ENCODE results near the gene PIANP.

The PIANP gene

DNA sequence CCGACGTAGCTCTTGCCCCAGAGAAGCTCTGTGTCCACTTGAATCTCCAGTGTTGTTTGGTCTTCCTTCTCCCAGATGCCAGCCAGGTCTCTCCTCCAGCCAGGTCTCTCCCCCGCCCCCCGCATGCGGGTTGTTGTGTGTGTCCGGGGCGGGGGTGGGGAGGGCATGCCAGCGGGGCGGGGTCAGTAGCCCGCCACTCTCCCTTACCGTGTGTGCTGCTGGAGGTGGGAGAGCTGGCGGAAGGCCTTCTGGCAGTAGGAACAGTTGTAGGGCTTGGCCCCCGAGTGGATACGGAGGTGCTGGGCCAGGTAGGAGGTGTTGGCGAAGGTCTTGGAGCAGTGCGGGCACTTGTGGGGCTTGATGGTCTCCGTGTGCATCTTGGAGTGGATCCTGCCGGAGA is 28.5 kb downstream of the PIANP start:
- no peak for DNase-seq (ENCODE audit: low spot score)

DNA sequence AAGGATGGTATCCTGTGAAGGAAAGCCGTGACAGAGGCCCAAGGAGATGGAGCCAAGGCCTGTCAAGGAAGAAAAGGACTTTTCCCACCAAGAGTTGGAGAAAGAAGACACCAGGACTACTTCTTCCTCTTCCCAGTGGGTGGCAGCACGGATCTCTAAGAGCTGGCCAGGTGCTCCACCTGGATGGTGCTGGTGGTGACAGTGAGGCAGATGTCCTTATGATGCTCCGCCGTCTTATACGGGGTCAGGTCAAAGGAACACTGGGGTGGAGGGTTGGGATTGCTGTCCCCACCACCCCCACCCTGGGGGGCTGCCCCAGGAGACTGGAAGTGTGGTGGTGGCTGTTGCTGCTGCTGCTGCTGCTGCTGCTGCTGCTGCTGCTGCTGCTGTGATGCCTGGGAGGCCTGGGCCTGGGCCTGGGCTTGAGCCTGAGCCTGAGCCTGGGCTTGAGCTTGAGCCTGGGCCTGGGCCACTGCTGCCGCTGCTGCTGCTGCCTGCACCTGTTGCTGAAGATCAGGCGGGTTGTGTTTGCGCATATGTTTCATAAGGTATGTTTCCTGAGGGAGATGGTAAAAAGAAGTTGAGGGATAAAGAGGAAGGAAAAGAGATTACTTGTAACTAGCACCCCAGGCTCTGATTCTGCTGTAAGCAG is 32.9 kb downstream of the PIANP start:
- peak; percentile 52 for DNase-seq (ENCODE audit: low spot score)

DNA sequence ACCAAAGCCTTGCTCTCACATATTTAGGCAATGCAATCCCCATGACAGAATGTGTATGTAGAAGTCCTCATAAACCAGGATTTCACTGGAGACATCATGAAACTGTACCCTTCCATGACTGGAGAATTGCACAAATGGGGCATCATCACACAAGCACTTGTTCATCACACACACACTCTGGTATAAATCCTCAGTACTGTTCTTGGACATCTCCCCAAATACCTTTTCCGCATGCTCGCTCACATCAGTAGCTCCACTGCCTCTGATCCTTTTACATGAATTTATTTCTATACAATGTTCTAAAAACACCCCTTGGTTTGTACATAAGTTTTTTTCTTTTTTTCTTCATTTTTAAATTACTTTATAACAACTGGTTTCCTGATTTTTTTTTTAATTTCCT is 34.4 kb downstream of the PIANP start:
- DNase-seq (ENCODE audit: low spot score) = no peak

DNA sequence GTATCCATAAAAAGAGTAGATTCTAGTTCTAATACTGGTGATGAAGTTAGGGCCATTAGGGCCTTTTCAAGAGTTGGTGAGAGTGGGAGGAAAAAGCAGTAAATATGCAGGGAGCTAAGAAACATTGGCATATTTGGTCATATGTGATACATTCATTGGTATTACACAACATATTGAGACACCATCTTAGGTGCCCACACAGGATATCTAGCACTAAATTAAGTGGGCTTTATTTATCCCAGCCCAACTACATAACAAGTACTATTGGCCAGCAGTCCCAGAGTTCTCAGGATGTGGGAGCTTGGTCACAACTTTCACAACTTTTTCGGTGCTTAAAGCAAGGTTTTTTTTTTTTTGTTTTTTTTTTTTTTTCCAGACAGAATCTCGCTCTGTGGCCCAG is 35.7 kb downstream of the PIANP start:
- DNase-seq (ENCODE audit: low spot score) = no peak

DNA sequence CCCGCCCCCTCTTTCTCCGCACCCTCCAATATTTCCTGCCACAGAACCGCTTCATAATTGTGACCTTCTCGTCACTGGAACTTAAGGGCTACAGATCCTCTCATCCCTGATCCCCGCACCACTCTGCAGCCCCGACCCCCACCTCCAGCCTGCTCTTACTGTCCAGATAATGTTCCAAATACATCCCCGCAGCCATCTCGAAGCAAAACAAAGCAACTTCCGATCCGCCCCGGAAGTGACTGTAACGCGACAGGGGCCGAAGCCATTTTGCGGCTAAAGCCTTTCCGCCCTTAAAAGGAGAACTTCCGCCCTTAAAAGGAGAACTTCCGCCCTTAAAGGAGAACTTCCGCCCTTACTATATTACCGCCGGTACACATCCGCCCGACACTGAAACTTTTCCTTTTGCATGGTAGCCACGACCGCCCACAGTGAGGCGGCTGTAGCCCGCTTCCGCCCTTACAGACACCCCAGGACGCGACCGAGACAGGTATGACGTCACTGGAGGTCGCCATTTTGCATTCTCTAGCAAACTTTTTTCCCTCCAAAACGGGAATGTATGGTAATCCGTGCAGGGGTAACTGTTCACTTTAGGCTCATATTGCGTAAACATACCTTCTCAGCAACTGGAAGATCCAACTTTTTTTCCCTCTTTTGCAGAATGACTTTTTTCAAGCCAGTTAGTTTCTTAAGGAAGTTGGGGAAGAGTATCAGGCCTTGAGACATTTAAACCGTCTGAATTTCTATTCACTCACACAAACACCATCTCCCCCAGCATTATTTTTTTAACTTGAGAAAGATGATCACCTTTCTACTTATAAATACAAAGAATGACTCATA is 37.5 kb downstream of the PIANP start, which contains the start of gene ING4:
Gene ING4 (minus strand): TSS at position 214 of the 837 bp plus-strand sequence. CDS start 18 bp downstream, at position 196.
- peak; percentile 99 for DNase-seq (ENCODE audit: low spot score)

DNA sequence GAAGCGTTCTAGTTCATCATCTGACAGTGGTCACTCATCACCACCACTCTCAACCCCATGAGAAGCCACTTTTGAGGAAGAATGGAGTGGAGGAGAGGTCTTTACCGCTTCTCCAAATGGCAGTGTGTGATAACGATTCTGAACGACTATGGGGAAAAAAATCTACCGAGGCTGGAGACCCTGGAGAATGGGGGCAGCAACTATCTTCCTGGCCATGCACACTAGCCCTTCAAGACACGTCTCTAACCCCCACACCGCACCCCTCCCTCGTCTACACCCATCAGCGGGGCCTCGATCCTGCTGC is 38.1 kb downstream of the PIANP start:
- DNase-seq (ENCODE audit: low spot score) = peak; percentile 80

DNA sequence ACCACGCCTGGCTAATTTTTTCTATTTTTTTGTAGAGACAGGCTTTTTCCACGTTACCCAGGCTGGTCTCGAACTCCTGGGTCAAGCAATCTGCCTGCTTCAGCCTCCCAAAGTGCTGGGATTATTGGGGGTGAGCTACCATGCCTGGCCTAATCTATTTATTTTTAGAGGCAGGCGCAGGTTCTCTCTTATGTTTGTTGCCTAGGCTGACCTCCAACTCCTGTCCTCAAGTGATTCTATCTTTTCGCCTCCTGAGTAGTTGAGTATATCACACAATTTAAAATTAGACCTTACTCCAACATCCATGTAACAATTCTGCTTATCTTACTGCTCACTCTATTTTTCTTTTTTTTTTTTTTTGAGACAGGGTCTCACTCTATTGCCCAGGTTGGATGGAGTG is 46.6 kb downstream of the PIANP start:
- no peak for DNase-seq (ENCODE audit: low spot score)

DNA sequence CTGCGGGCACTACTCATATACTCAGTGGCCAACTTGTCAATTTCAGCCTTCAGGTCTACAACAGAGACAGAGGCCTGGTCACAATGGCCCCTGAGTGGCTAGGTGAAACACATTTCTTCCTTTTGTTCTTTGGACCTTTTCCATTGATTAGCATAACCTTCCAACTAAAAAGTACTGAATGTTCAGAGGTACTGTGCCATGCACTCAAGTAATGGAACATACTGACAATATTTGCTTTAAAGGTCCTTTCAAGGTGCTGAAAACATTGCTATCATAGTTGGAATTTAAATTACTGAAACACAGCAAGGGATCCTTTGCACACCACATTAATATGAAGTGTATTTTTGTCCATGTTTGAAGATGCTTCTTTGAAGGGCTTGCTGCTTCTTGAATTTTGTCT is 47.3 kb downstream of the PIANP start:
- DNase-seq (ENCODE audit: low spot score) = no peak

DNA sequence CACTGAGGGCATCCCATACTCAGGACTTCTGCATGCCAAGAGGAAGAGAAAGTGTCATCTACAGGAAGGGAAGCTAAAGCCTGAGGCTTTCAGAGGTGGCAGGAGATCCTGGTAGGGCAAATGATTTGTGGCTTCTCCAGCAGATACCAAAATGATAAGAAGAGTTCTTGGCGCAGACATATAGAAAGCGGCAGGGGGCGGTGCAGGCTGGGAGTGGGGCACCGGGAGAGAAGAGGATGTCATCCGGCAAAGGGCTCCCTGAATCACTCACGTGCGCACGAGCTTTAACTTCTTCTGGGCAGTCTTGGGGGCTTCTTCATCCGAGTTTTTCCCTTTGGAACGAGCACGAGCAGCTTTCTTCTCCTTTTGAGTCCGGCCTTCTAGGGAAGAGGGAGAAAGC is 48.2 kb downstream of the PIANP start:
- DNase-seq (ENCODE audit: low spot score) = no peak

DNA sequence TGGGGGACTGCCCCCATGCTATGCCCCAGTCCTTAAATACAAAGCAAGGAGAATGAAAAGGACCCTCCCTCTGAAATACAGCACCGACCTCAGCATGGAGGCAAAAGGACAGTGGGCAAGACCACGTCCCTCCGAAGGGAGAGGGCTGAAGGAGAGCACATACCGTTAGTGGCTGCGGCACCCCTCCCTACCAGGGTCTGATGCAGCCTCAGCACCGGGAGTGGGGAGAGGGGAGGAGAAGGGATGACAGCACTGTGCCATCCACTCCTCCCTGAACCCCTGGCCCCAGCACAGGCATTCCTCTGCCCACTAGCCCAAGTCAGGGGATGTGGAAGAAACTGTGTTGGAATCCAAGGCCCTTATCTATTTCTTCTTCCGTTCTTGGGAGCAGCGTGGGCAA is 49.8 kb downstream of the PIANP start:
- no peak for DNase-seq (ENCODE audit: low spot score)

DNA sequence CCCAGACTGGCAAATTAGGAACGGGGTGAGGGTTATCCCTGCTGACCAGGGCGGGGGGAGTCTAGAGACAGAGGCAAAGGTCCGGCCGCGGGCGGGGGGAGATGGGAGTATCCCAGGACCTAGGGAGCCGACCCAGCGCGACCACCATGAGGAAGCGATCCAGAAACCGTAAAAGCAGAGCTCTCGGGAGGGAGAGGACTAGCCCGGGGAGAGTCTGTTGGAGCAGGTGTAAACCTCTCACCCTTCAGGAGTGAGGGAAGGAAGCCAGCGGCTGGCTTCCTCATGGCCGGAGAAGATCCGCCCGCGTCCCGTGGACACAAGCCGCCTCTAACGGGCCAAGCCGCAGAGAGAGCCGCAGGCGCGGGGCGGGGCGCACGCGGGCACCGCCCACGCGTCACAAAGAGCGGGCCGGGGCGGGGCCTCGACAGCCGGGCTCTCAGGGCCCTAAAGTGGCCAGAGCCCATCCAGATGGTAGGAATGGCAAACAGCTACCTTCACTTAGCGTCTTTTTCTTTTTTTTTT is 53.5 kb downstream of the PIANP start, which contains the start of gene ACRBP:
Gene ACRBP (minus strand): TSS at position 350 of the 522 bp plus-strand sequence. CDS start 66 bp downstream, at position 284.
- peak; percentile 99 for DNase-seq (ENCODE audit: low spot score)

DNA sequence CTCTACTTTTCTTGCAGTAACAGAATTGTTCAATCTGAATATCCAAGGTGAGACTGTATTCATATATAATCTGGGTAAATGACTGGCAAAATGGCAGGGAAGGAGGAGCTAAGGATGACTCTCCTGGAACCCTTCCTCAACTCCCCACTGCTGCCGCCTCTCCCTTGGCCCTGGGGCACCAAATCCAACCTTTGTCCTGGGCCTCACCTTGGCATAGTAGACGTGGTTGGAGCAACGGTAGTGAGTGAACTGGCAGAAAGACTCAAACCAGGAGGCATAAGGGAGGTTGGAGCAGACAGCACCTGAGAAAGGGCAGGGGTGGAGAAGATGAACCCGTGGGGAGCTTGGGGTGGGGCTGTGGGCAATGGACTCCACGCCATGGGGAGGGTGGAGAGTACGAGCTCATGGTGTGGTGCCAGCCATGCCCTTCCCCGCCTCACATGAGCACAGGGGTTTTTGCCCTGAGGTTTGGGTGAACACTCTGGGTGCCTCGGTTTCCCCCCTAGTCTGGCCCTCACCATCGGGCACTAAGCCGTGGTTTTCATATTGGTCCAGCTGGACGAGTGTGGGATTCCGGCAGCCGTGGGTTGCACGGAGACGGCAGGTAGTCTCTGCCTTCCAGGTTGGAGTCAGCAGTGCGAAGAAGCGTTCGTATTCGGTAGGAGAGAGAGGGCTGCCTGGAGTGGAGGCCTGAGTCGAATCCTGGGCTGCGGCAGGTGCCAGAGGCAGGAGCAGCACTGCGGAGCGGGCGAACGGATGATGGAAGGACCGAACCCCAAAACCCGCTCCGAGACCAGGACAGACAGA is 54.1 kb downstream of the PIANP start:
- DNase-seq (ENCODE audit: low spot score) = peak; percentile 70

DNA sequence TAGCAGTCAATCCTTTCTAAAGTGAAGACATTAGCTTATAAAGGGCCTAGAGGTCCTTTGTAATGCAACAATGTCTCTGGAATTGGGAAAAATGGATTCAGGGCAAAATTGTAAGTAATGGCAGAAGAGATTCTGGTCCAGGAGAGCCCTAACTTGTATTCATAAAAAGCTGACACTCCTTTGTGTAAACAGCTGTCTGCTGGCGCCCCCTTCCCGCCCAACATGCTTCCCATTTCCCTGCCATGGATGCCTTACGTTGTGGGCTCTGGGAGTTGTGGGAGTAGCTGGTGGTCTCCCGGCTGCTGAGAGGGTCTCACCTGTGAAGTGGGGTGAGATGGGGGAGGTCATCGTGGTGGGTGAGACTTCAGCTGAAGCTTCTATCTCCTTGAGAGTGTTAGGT is 55.7 kb downstream of the PIANP start:
- peak; percentile 72 for DNase-seq (ENCODE audit: low spot score)

DNA sequence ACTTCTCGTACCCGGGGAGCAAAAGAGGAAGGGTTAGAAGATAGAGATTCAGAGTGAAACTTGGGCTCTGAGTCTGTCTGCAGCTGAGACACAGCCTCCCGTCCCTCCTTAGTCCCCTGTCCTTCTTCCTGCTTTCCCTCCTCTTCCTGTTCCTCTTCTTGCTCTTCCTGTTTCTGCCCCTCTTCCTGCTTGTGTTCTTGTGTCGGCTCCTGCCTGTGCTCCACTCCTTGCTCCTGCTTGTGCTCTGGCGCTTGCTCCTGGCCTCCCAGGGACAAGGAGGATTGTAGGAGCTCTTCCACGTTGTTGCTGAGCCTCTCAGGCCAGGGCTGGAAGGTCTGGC is 56.4 kb downstream of the PIANP start:
- no peak for DNase-seq (ENCODE audit: low spot score)

Measured in iPS-NIHi11 (cell line).